Neural crest cell (in vitro differentiated cells): ENCODE results near the gene SYNPO2. TPM values are rescaled to one million over a fixed set of nuclear protein-coding genes. Genes with fewer than 3 reads are reported as not detected.

Source experiments
- DNase-seq: peaks from one replicate; pipeline ENCODE4 v3.0.0; 2021; ENCODE audit warnings: low read depth, mixed read lengths, low spot score
- H3K27ac Mint-ChIP-seq: one replicate; pipeline ENCODE4 v1.8.0; 2021; ENCODE audit warnings: mild to moderate bottlenecking, mixed read lengths; ENCODE audit not compliant: unreplicated experiment
- H3K27me3 Mint-ChIP-seq: 2 replicates; pipeline ENCODE4 v1.8.0; 2021; ENCODE audit warnings: low read depth, mild to moderate bottlenecking, mixed read lengths
- H3K36me3 Mint-ChIP-seq: 2 replicates; pipeline ENCODE4 v1.8.0; 2021; ENCODE audit warnings: low read depth, mild to moderate bottlenecking, mixed read lengths
- H3K4me1 Mint-ChIP-seq: 2 replicates; pipeline ENCODE4 v1.8.0; 2021; ENCODE audit warnings: mixed read lengths
- H3K4me3 Mint-ChIP-seq: one replicate; pipeline ENCODE4 v1.8.0; 2021; ENCODE audit warnings: mild to moderate bottlenecking, mixed read lengths
- H3K9me3 Mint-ChIP-seq: 2 replicates; pipeline ENCODE4 v1.8.0; 2021; ENCODE audit warnings: mixed read lengths
- total RNA-seq: library from RNA; stranded (reverse); gene quantifications from 2 replicates; pipeline ENCODE4 v1.2.1, GENCODE V29; 2021
- TF ChIP-seq, protein P1 (sequence below): fragments of 200-600 bp; sonication (generic); conservative IDR thresholded peaks from 2 replicates; pipeline ENCODE4 v1.5.0; 2021; ENCODE audit warnings: antibody characterized with exemption, mild to moderate bottlenecking

The SYNPO2 gene
- total RNA-seq, 1 donor from 2014 or later: 0.07 TPM

DNA sequence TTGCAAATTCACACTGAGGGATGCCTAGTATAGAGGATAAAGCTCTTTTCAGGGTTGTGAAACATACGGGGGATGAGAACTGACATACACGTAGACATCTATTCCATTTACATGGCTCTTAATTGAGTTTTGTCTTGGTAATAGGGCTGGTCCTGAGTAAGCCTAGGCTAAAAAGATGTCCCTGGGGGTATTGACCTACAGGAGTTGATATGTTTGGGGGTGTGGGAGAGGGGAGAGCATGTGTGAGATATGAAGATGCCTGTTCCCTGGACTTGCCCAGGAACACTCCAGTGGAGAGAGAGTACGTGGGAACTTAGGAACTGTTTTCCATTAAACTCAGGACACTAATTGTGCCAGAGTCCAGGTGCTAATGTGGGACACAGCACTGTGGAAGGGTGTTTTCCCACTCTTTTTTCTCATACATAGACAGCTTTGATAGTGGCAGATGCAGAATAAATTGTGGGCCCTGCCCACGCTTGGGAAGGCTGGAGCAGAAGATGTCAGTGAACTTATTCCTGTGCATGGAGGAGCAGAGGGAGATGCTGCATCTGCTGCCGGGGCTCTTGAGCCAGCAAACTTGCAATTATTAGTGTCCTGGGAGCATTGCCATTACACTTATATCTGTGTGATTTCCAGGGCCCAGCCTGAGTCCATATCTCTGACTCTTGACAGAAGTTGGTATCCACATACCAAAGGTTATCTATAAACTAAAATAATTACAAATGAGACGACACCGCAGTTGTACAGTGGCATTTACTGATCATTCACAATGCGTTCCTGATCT is 20.7 kb downstream of the SYNPO2 start:
- DNase-seq: no peak
- H3K27ac Mint-ChIP-seq: peak overlapping the region; percentile 30
- H3K36me3 Mint-ChIP-seq: no peaks in the 10 kb centered on the region
- H3K9me3 Mint-ChIP-seq: no peaks in the 10 kb centered on the region
- TF ChIP-seq, protein P1, sequence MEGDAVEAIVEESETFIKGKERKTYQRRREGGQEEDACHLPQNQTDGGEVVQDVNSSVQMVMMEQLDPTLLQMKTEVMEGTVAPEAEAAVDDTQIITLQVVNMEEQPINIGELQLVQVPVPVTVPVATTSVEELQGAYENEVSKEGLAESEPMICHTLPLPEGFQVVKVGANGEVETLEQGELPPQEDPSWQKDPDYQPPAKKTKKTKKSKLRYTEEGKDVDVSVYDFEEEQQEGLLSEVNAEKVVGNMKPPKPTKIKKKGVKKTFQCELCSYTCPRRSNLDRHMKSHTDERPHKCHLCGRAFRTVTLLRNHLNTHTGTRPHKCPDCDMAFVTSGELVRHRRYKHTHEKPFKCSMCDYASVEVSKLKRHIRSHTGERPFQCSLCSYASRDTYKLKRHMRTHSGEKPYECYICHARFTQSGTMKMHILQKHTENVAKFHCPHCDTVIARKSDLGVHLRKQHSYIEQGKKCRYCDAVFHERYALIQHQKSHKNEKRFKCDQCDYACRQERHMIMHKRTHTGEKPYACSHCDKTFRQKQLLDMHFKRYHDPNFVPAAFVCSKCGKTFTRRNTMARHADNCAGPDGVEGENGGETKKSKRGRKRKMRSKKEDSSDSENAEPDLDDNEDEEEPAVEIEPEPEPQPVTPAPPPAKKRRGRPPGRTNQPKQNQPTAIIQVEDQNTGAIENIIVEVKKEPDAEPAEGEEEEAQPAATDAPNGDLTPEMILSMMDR: no peak
- no peak overlapping the region for H3K4me3 Mint-ChIP-seq
- peaks cover 4% of the 10 kb centered on the region for H3K4me1 Mint-ChIP-seq
- no peaks in the 10 kb centered on the region for H3K27me3 Mint-ChIP-seq

DNA sequence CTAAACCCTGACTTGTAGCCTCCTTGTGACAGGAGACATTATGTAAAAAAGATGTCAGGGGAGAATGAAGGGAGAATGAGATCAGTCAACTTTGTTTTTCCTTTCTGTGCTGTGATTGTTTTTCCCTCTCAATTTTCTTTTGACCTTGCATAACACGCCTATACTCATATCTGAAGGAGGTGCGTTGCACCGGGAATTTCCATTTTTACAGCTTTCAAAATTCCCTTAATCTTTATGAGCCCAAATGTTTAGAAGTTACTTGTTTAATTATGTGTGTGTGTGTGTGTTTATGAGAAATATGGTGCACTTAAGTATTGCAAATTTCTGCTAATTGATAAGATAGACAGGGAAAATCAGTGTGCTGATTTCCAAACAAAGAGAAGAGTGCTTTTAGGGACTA is 21.6 kb downstream of the SYNPO2 start:
- DNase-seq: no peak
- Mint-ChIP-seq H3K9me3 (no peaks in the 10 kb centered on the region), H3K36me3 (no peaks in the 10 kb centered on the region), H3K4me1 (peaks cover 4% of the 10 kb centered on the region), H3K27me3 (no peaks in the 10 kb centered on the region), H3K27ac (no peak overlapping the region), H3K4me3 (no peak overlapping the region)
- TF ChIP-seq, protein P1: no peak

DNA sequence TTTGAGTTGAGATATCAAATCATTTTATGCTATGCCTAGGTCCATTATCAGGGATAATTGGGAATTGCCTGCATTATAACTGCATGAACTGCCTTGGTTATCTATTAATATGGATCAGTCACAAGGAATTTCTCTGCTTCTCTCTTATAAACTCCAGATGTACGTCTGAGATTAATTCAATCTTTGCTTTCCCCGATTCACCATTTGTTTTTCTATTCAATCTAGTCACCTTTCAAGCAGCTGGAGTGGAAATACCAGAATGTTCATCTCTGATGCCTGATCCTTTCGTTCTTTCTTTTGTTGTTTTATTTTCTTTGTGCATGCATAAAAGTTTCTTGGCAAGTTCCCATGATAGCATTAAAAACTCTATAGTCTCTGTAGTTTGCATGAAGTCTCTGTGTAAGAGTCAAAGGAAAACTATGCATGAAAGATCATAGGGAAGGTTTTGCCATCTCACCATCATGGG is 22.6 kb downstream of the SYNPO2 start:
- no peak overlapping the region for H3K27ac Mint-ChIP-seq
- H3K36me3 Mint-ChIP-seq: no peaks in the 10 kb centered on the region
- no peaks in the 10 kb centered on the region for H3K9me3 Mint-ChIP-seq
- peaks cover 4% of the 10 kb centered on the region for H3K4me1 Mint-ChIP-seq
- H3K27me3 Mint-ChIP-seq: no peaks in the 10 kb centered on the region
- H3K4me3 Mint-ChIP-seq: no peak overlapping the region
- TF ChIP-seq, protein P1: no peak
- DNase-seq: no peak

DNA sequence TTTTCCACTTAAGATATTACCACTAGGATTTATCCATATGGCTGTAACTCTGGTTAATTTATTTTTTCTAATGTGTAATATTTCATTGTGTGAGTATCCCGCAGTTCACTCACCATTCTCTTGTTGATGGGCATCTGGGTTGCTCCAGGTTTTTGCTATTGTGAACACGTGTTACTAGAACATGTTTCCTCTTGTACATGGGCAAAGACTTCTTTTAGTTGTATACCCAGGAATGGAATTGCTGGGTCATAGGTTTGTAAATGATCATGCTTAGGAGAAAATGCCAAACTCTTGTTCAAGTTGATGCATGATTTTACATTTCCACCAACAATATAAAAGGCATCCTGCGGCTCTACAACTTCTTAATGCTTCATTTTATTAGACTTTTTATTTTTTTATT is 26.8 kb downstream of the SYNPO2 start:
- no peaks in the 10 kb centered on the region for H3K9me3 Mint-ChIP-seq
- no peak overlapping the region for H3K27ac Mint-ChIP-seq
- H3K4me1 Mint-ChIP-seq: peaks cover 4% of the 10 kb centered on the region
- peaks cover 4% of the 10 kb centered on the region for H3K27me3 Mint-ChIP-seq
- TF ChIP-seq, protein P1: no peak
- no peak for DNase-seq
- no peak overlapping the region for H3K4me3 Mint-ChIP-seq
- H3K36me3 Mint-ChIP-seq: no peaks in the 10 kb centered on the region

DNA sequence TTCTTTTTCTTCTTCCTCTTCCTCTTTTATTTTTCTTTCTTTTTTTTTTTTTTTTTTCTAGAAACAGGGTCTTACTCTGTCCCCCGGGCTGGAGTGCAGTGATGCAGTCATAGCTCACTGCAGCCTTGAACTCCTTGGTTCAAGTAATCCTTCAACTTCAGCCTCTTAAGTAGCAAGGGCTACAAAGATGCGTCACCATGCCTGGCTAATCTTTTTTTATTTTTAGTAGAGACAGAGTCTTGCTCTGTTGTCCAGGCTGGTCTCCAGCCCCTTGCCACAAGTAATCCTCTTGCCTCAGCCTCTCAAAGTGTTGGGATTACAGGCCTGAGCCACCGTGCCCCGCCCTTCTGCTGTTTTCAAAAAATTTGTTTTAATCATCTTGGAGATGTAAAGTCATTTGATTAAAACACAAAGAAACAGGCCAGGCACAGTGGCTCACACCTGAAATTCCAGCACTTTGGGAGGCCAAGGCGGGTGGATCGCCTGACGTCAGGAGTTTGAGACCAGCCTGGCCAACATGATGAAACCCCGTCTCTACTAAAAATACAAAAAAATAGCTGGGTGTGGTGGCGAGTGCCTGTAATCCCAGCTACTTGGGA is 28.1 kb downstream of the SYNPO2 start:
- TF ChIP-seq, protein P1: no peak
- no peaks in the 10 kb centered on the region for H3K9me3 Mint-ChIP-seq
- H3K36me3 Mint-ChIP-seq: no peaks in the 10 kb centered on the region
- no peak for DNase-seq
- H3K4me1 Mint-ChIP-seq: no peaks in the 10 kb centered on the region
- H3K27ac Mint-ChIP-seq: no peak overlapping the region
- H3K4me3 Mint-ChIP-seq: no peak overlapping the region
- H3K27me3 Mint-ChIP-seq: peaks cover 4% of the 10 kb centered on the region
